Measurements from ENCODE around the gene JDP2.

The JDP2 gene

GRCh38 chr14:75389679-75390078 lies 38.1 kb upstream of the JDP2 start:
- H3K9ac ChIP-seq (ENCODE audit: low read length): no peak overlapping the region
- no peak overlapping the region for H2AFZ ChIP-seq (ENCODE audit: low read depth, low read length, severe bottlenecking)
- H3K27ac ChIP-seq (ENCODE audit: low read depth, low read length): no peak overlapping the region
- TF ChIP-seq EZH2phosphoT487 (conservative IDR thresholded peaks at IDR 0.05; ENCODE audit: low read length): no peak
- TF ChIP-seq CTCF (IDR thresholded peaks at IDR 0.05; ENCODE audit: insufficient read depth, low read length, poor library complexity, severe bottlenecking): no peak
- H3F3A ChIP-seq (ENCODE audit: insufficient read depth): no peaks in the 10 kb centered on the region
- H3K27me3 ChIP-seq (ENCODE audit: low read length): no peaks in the 10 kb centered on the region
- H3K4me2 ChIP-seq (ENCODE audit: low read depth, low read length, poor library complexity, severe bottlenecking): no peak overlapping the region
- H3K9me3 ChIP-seq (ENCODE audit: insufficient read depth, low read length): no peaks in the 10 kb centered on the region
- no peaks in the 10 kb centered on the region for H4K20me1 ChIP-seq (ENCODE audit: low read depth, low read length)
- H3K79me2 ChIP-seq (ENCODE audit: insufficient read depth, low read length): no peaks in the 10 kb centered on the region
- no peak overlapping the region for H3K4me3 ChIP-seq (ENCODE audit: insufficient read depth, low read length, poor library complexity, severe bottlenecking)
- H3K36me3 ChIP-seq (ENCODE audit: low read length): no peaks in the 10 kb centered on the region
- no peaks in the 10 kb centered on the region for H3K9me2 ChIP-seq (replicated peaks; ENCODE audit: insufficient read depth, low read length)

DNA sequence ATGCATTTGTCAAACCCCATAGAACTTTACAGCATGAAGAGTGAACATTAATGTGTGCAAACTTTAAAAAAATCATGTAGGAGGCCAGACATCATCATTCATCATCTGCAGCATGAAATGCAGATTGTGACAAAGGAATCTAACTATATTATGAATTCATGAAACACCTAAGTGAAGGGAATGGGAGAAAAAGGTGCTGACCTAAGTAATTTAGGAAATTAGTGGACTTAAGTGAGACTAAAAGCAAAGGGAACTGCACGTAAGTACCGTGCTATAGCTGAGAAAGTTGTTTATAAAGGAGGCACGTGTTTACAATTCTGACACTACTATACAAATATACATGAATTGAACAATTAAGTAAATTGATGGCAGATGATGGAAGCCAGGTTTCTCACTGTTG lies 37.6 kb upstream of the JDP2 start:
- no peaks in the 10 kb centered on the region for H4K20me1 ChIP-seq (ENCODE audit: low read depth, low read length)
- H3F3A ChIP-seq (ENCODE audit: insufficient read depth): no peaks in the 10 kb centered on the region
- H2AFZ ChIP-seq (ENCODE audit: low read depth, low read length, severe bottlenecking): no peak overlapping the region
- no peaks in the 10 kb centered on the region for H3K27me3 ChIP-seq (ENCODE audit: low read length)
- no peak overlapping the region for H3K4me2 ChIP-seq (ENCODE audit: low read depth, low read length, poor library complexity, severe bottlenecking)
- no peaks in the 10 kb centered on the region for H3K36me3 ChIP-seq (ENCODE audit: low read length)
- no peaks in the 10 kb centered on the region for H3K9me3 ChIP-seq (ENCODE audit: insufficient read depth, low read length)
- no peak overlapping the region for H3K9ac ChIP-seq (ENCODE audit: low read length)
- H3K27ac ChIP-seq (ENCODE audit: low read depth, low read length): no peak overlapping the region
- no peaks in the 10 kb centered on the region for H3K9me2 ChIP-seq (replicated peaks; ENCODE audit: insufficient read depth, low read length)
- no peak overlapping the region for H3K4me3 ChIP-seq (ENCODE audit: insufficient read depth, low read length, poor library complexity, severe bottlenecking)
- no peaks in the 10 kb centered on the region for H3K79me2 ChIP-seq (ENCODE audit: insufficient read depth, low read length)
- TF ChIP-seq EZH2phosphoT487 (conservative IDR thresholded peaks at IDR 0.05; ENCODE audit: low read length): no peak
- TF ChIP-seq CTCF (IDR thresholded peaks at IDR 0.05; ENCODE audit: insufficient read depth, low read length, poor library complexity, severe bottlenecking): no peak

GRCh38 chr14:75391953-75392352 lies 35.9 kb upstream of the JDP2 start:
- Histone ChIP-seq H3F3A (ENCODE audit: insufficient read depth) (no peaks in the 10 kb centered on the region), H3K9me2 (replicated peaks; ENCODE audit: insufficient read depth, low read length) (no peaks in the 10 kb centered on the region)

More at GRCh38 chr14:75391953-75392352, 35.9 kb upstream of the JDP2 start:
- H3K36me3 ChIP-seq (ENCODE audit: low read length): no peaks in the 10 kb centered on the region
- TF ChIP-seq EZH2phosphoT487 (conservative IDR thresholded peaks at IDR 0.05; ENCODE audit: low read length) (no peak), CTCF (IDR thresholded peaks at IDR 0.05; ENCODE audit: insufficient read depth, low read length, poor library complexity, severe bottlenecking) (no peak)
- H3K9ac ChIP-seq (ENCODE audit: low read length): no peak overlapping the region
- H3K27me3 ChIP-seq (ENCODE audit: low read length): no peaks in the 10 kb centered on the region
- H3K4me2 ChIP-seq (ENCODE audit: low read depth, low read length, poor library complexity, severe bottlenecking): no peak overlapping the region
- no peaks in the 10 kb centered on the region for H3K9me3 ChIP-seq (ENCODE audit: insufficient read depth, low read length)
- H4K20me1 ChIP-seq (ENCODE audit: low read depth, low read length): no peaks in the 10 kb centered on the region
- no peak overlapping the region for H2AFZ ChIP-seq (ENCODE audit: low read depth, low read length, severe bottlenecking)
- no peak overlapping the region for H3K27ac ChIP-seq (ENCODE audit: low read depth, low read length)
- no peaks in the 10 kb centered on the region for H3K79me2 ChIP-seq (ENCODE audit: insufficient read depth, low read length)
- H3K4me3 ChIP-seq (ENCODE audit: insufficient read depth, low read length, poor library complexity, severe bottlenecking): no peak overlapping the region

Data from SU-DHL-6 (cell line).